ENCODE measurements around the gene CALML3.

Gene CALML3

DNA sequence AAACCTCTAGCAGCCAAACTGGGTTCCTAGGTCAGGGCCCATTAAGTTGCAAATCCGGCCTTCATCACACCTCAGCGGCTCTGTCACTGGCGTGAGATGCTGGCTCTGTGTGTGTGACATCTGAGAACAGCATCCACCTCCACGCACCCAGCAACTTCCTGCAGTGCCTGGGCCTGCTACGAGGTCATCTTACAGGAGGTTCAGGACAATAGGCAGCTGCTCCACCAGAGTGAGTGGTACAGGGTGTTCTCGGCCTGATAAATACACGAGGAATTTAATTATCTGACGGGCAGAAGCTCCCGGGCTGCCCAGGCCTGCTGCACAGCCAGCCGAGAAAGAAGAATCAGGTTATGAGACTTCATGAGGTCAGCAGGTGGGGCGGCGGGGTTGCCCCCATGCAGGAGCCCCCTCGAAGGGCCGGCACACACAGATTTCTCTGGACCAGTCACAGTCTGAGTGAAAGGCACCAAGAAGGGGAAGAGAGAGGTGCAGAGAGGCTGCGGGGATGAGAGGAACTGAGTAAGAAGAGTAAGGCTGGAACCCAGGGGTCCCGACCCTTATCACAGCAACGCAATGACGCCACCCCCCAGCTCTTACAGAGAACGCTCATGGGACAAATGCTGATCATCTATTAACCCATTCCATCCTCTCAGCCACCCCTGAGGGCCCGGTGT, 49.3 kb downstream of the CALML3 start:
- no peak for DNase-seq

DNA sequence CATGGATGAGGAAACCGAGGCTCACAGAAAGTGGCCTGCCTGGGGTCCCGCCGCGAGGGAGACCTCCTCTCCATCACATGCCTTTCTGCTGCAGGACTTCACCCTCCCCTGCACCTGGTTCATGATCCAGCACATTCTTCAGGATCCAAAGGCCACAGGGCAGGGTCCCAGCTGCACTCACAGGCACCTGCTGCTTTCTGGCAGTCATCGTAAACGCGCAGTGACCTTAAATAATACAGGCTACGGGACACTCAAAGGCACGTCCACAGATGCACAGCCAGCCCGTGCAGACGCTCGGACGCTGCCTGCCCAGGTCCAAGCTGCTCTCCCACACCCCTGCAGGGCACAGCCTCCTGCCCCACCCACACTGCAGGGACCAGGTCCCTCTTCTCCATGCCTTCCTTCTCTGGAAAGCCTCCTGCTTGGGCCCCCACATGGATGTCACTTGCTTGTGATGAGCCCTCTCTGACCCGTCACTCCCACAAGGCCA, 49.9 kb downstream of the CALML3 start:
- no peak for DNase-seq

DNA sequence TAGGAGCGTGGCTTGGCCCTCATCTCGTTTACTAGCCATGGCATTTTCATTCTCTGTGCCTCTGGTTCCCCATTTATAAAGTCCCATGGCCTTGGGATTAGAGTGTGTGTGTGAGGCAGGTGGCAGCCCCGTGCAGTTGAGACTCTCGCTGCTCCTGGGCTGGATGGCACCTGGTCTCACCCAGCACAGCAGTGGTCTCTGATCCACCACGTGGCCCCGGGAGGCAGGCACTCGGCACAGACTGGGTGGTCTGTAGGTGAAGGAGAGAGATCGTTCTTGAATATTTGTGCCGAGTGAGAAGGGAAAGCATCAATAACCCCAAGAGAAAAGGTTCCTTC, 50.4 kb downstream of the CALML3 start:
- DNase-seq = no peak

DNA sequence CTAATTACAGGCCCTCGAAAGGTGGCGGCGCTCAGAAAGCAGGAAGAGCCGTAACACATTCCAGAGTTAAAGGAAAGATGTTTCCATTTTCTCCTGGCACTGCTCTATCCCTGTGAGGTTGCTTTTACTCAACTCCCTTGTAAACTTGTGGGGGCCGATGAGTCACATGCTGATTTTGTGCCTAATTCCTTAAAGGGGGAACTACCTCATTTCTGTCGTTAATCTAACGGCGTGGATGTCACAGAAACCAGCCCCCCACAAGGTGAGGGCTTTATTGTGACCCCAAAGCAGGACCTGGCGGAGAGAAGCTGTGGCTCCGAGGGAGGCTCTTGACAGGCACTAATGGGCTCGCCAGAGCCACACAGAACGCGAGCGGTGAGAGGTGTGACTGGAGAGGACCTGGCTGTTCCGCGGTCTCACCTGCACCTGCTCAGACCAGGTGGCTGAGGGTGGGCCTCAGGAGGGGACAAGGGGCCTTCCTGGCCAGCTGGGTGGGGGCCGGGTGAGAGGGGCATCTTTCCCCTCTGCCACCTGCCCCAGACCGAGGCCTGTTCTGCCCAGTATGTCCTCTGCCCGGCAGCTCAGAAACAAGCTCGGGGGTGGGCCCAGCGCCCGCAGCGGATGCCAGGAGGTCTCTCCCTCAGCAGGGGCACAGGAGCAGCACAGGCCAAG, 50.9 kb downstream of the CALML3 start:
- DNase-seq = no peak

- no peak for DNase-seq
Measured at GRCh38 chr10:5576154-5576748, 51.5 kb downstream of the CALML3 start.

All from DMS153 (cell line).